Esophagus squamous epithelium (tissue), 5 donors: ENCODE data around the gene ODC1. TPM values are rescaled to one million over a fixed set of nuclear protein-coding genes. Genes with fewer than 3 reads are reported as not detected.

Source experiments
- DNase-seq: peaks from one replicate; lab custom pipeline; 2025; lab: John Stamatoyannopoulos, UW
- H3K27ac ChIP-seq, 4 donors: fragments of 200-600 bp; sonication (generic); one replicate each; pipeline ENCODE4 v1.5.1; 2016 to 2019; ENCODE audit warnings: mild to moderate bottlenecking in 1 of 4
- H3K27me3 ChIP-seq, 4 donors: fragments of 200-600 bp; sonication (generic); 1 replicate in 3 of 4; 2 replicates in 1 of 4; pipeline versions ENCODE4 v1.5.1 to v1.6.0; 2017 to 2021; ENCODE audit warnings: antibody characterized with exemption in 1 of 4
- H3K36me3 ChIP-seq, 3 donors: fragments of 200-600 bp; sonication (generic); one replicate each; pipeline ENCODE4 v1.5.1; 2016 to 2019
- H3K4me1 ChIP-seq, 3 donors: fragments of 200-600 bp; sonication (generic); one replicate each; pipeline ENCODE4 v1.5.1; 2017 to 2019
- H3K4me3 ChIP-seq, 4 donors: fragments of 200-600 bp; sonication (generic); 1 replicate in 3 of 4; 2 replicates in 1 of 4; pipeline ENCODE4 v1.5.1; 2016 to 2019; ENCODE audit warnings: mild to moderate bottlenecking in 2 of 4, moderate library complexity in 1 of 4
- H3K9me3 ChIP-seq, 3 donors: fragments of 200-600 bp; sonication (generic); one replicate each; pipeline ENCODE4 v1.5.1; 2016 to 2019
- POLR2A ChIP-seq, 4 donors: fragments of 450-650 bp; IDR thresholded peaks; one replicate each; pipeline ENCODE4 v1.6.1; 2017; ENCODE audit warnings: antibody characterized with exemption in 4 of 4, mild to moderate bottlenecking in 4 of 4, moderate library complexity in 3 of 4
- WGBS, 2 donors: methylation state at CpG; one replicate each; pipeline ENCODE4 v1.1.5; 2018; 5-methylcytosine and 5-hydroxymethylcytosine counted together
- intact Hi-C: fragments of 100-400 bp; cut with DNase I; formaldehyde crosslinking; loops from one replicate; pipeline ENCODE4 v1.15.0; 2022
- total RNA-seq, 4 donors: library from RNA; depleted of rRNA; stranded (reverse); fragments of >200 nt; gene quantifications; one replicate each; pipeline ENCODE4 v1.1.0, GENCODE V29; 2016
- TF ChIP-seq, protein P1 (sequence below), 6 experiments: fragments of 450-650 bp in 4 of 6; fragments of 200-600 bp in 2 of 6; sonication (generic) in 2 of 6; IDR thresholded peaks; one replicate each; pipeline ENCODE4 v1.5.1; 2016 to 2019; ENCODE audit warnings: antibody characterized with exemption in 6 of 6, mild to moderate bottlenecking in 4 of 6, moderate library complexity in 4 of 6
- donor health status: DM: yes; HTN: yes; CAD: no.

ODC1 gene
- total RNA-seq, 4 donors from 2014 or later: 14.9 to 66.8 (median 26.3) TPM

DNA sequence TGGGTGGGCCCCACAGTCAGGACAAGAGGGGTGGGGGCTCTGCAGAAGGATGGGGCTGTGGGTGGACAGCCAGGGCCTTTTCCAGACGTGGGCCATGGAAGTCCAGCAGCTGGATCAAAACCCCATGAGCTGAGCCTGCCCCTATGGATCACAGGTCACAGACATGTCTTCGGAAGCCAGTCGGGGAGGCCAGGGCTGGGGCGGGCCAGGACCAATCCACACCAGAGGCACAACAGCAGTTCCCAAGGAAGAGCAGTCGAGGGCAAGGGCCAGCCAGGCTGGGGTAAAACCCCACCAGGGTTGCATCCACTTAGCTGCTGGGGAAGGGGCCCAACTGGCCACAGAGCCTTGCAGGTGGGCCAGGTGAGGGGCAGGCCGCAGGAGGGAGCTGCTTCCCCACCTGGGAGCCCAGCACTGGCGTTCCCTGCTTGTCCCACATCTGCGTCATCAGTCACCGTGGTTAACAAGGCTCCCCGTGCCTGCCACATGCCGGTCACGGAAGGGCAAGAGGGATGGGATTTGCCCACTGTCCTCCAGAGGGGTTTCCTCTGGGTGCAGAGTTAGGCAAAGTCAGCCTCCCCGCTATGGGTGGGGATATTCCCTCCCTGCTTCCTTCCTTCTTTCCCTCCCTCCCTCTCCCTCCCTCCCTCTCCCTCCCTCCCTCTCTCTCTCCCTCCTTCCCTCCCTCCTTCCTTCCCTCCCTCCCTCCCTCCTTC, 46.4 kb upstream of the ODC1 start:
- Histone ChIP-seq H3K4me3 (no peak overlapping the region), H3K27me3 (peaks cover 0 to 74% (median 0%) of the 10 kb centered on the region in 4 donors), H3K4me1 (peaks cover 5 to 32% (median 13%) of the 10 kb centered on the region in 3 donors), H3K27ac (no peak overlapping the region), H3K9me3 (peaks cover 0 to 4% (median 0%) of the 10 kb centered on the region in 3 donors), H3K36me3 (no peaks in the 10 kb centered on the region)
- TF ChIP-seq, protein P1, sequence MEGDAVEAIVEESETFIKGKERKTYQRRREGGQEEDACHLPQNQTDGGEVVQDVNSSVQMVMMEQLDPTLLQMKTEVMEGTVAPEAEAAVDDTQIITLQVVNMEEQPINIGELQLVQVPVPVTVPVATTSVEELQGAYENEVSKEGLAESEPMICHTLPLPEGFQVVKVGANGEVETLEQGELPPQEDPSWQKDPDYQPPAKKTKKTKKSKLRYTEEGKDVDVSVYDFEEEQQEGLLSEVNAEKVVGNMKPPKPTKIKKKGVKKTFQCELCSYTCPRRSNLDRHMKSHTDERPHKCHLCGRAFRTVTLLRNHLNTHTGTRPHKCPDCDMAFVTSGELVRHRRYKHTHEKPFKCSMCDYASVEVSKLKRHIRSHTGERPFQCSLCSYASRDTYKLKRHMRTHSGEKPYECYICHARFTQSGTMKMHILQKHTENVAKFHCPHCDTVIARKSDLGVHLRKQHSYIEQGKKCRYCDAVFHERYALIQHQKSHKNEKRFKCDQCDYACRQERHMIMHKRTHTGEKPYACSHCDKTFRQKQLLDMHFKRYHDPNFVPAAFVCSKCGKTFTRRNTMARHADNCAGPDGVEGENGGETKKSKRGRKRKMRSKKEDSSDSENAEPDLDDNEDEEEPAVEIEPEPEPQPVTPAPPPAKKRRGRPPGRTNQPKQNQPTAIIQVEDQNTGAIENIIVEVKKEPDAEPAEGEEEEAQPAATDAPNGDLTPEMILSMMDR (IDR thresholded peaks at IDR 0.05): no peak
- no peak for TF ChIP-seq POLR2A (IDR thresholded peaks at IDR 0.05)
- 74 to 79% methylated on average over 7 to 8 of the region's 13 CpGs for WGBS, 2 donors
- DNase-seq: no peak
- intact Hi-C loops: no loop called here

DNA sequence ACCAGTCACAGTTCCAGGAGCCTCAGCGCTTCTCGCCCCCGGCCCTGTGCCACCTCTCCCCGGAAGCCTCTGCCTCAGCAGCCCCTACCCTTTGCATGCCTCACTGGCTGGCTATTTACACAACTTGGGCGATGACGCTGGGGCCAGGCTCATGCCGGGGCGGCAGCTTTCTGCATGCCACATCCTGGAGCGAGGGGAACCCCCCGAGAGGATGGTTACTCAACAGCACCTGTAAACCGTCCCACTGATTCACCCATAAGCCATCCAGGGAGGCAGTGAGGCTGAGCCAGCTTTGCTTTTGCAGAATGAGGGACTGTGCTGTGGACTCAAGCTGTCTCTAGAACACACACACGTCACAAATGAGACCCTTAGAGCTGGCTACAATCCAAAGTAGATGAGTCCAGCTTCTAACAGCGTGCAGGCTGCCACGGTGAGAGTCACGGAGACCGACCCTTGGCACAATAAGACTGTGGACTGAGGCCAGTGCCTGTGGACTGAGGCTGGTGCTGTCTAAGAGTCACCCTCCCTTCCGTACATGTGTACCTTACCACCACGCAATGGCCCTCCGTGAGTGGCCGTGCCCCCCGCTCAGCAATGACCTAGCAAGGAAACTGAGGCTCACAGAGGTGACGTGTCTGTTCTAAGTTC, 45.6 kb upstream of the ODC1 start:
- Histone ChIP-seq H3K4me3 (no peak overlapping the region), H3K27me3 (peaks cover 0 to 70% (median 0%) of the 10 kb centered on the region in 4 donors), H3K4me1 (peaks cover 5 to 29% (median 13%) of the 10 kb centered on the region in 3 donors), H3K27ac (peak overlapping the region in 2 of 4 donors; percentile 42 to 59), H3K36me3 (no peaks in the 10 kb centered on the region), H3K9me3 (peaks cover 0 to 4% (median 0%) of the 10 kb centered on the region in 3 donors)
- 26 to 35% methylated on average over 7 to 12 of the region's 22 CpGs for WGBS, 2 donors
- intact Hi-C loops: no loop called here
- TF ChIP-seq POLR2A (IDR thresholded peaks at IDR 0.05): no peak
- TF ChIP-seq, protein P1 (IDR thresholded peaks at IDR 0.05): no peak
- DNase-seq: peak; percentile 34

DNA sequence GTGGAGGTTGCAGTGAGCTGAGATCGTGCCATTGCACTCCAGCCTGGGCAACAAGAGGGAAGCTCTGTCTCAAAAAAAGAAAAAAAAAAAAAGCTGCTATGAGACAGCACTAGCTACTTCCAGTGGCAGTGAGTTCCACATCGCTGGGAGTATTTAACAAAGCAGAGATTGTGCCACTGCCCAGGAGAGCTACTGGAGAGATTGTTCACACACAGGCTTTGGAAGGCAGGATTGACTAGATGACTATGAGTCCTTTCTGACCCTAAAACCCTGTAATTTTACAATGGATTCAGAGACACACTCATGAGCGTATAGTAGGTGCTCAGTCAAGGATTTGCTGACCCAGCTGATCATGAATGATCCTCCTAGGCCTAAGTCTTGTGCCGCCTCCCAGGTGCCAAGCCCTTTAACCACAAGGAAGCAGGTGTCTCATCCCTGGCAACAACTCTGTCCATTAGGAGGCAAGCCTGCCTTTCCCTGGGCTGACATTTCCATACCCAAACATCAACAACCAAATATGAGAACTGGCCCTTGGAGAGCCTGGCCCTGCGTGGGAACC, 45.0 kb upstream of the ODC1 start:
- peaks cover 0 to 4% (median 0%) of the 10 kb centered on the region in 3 donors for H3K9me3 ChIP-seq
- H3K4me3 ChIP-seq: no peak overlapping the region
- H3K27ac ChIP-seq: peak overlapping the region in 2 of 4 donors; percentile 42 to 59
- H3K27me3 ChIP-seq: peaks cover 0 to 70% (median 0%) of the 10 kb centered on the region in 4 donors
- WGBS, 2 donors: 58 to 70% methylated on average over 4 to 5 of the region's 5 CpGs
- no peak for TF ChIP-seq POLR2A (IDR thresholded peaks at IDR 0.05)
- TF ChIP-seq, protein P1 (IDR thresholded peaks at IDR 0.05): no peak
- no peak for DNase-seq
- intact Hi-C loops: no loop called here
- no peaks in the 10 kb centered on the region for H3K36me3 ChIP-seq
- peaks cover 5 to 26% (median 11%) of the 10 kb centered on the region in 3 donors for H3K4me1 ChIP-seq

DNA sequence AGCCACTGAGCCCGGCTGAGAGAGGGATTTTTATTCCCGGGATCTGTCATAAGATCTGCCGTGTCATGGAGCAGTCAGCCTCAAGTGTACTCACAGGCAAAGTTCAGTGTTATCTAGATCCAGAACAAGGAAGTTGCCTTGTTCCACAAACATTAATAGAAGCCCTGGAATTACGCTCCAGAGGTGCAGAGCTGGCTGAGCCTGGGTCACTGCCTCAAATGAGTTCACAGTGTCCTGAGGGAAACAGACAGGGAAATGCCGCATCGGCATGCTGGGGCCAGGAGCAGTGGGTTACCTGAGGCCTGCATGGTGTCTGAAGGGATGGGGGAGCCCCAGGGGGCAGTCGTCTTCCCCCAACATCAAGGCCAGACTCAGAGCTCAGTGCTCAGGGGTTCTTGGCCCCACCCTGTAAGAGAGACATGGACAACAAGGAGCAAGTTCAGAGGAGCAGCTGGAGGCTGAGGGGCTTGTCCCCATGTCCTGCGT, 42.7 kb upstream of the ODC1 start:
- TF ChIP-seq, protein P1 (IDR thresholded peaks at IDR 0.05): no peak
- TF ChIP-seq POLR2A (IDR thresholded peaks at IDR 0.05): no peak
- intact Hi-C loops: no loop called here
- Histone ChIP-seq H3K27ac (no peak overlapping the region), H3K4me3 (no peak overlapping the region), H3K36me3 (no peaks in the 10 kb centered on the region), H3K27me3 (peaks cover 0 to 64% (median 0%) of the 10 kb centered on the region in 4 donors), H3K4me1 (peaks cover 5 to 15% (median 6%) of the 10 kb centered on the region in 3 donors), H3K9me3 (peaks cover 0 to 4% (median 0%) of the 10 kb centered on the region in 3 donors)
- 85 to 92% methylated on average over 5 to 7 of the region's 8 CpGs for WGBS, 2 donors
- no peak for DNase-seq
